ENCODE data around the gene CTPS1.

CTPS1 gene

DNA sequence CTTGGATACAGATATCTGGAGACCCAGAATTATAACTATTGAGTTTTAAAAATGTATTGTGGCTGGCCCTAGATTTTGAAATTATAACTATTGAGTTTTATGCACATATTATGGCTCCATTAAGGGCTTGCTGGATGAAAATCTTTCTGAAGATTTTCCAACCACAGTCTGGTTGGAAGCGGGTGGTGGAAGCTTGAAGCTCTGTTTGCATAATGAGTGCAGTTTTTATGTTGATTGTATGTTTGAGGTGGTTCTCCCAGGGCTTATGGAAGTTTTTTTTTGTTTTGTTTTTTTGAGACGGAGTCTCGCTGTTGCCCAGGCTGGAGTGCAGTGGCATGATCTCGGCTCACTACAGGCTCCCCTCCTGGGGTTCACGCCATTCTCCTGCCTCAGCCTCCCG, 10.1 kb upstream of the CTPS1 start:
- no peak for DNase-seq

- DNase-seq: no peak
Observed at GRCh38 chr1:40971966-40972365, 7.5 kb upstream of the CTPS1 start.

GRCh38 chr1:40973912-40974311, 5.6 kb upstream of the CTPS1 start:
- no peak for DNase-seq

DNA sequence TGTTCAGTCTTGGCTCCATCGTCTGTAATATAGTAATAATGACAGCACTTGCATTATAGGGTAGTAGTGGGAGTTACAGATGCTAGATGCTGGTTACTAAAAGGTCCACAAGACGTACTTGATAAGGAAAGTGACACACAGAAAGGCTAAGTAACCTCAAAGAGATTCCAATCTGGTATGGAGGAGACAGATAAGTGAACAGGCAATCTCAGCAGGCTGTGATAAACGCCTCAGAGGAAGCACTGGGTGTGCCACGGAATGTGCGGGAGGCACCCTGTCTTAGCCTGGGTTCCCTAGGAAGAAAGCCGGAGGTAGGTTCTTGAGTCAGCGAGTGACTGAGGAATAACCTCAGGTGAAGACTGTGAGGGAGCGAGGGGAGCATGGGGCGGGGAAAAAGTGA, 4.6 kb upstream of the CTPS1 start:
- DNase-seq: no peak

DNA sequence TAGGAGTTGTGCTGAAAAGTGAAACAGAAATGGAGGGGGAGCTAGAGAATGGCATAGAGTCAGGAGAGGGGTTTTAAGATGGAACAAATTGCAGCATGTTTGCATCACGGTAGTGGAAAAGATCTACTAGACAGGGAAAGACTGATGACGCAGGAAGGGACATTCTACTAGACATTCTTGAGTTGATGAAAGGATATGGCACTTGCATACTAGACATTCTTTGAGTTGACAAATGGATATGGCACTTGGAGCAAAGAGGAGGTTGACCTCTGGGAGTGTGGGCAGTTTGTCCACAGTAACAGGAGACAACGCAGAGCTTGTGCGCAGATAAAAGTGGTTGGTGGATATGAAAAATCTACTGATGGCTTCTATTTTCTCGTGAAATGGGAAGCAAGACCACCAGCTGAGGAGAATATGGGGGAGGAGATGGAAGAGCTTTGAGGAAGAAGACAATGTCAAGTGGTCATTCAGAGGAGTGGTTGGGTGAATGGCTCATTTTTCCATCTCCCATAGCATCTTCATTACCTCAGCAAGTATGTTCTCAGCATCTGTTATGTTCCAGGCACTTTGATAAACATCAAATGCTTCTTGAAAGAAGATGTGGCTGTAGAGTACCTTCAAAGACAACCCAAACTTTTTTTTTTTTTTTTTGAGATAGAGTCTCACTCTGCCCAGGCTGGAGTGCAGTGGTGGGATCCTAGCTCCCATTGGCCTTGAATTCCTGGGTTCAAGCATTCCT, 2.4 kb upstream of the CTPS1 start:
- no peak for DNase-seq

DNA sequence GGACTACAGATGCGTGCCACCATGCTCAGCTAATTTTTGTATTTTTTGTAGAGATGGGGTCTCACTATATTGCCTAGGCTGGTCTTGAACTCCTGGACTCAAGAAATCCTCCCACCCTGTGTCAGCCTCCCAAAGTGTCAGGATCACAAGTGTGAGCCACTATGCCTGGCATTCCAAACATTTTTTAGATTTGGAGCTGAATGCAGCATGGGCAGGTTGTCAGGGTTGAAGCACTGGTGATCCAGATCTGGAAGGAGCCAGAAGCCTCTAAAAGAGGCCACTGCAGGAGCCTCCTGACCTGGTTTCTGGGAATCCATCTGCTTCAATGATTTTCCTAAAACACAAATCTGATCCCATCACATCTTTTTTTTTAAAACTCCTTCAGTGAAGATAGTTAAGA, 1.8 kb upstream of the CTPS1 start:
- DNase-seq: no peak

DNA sequence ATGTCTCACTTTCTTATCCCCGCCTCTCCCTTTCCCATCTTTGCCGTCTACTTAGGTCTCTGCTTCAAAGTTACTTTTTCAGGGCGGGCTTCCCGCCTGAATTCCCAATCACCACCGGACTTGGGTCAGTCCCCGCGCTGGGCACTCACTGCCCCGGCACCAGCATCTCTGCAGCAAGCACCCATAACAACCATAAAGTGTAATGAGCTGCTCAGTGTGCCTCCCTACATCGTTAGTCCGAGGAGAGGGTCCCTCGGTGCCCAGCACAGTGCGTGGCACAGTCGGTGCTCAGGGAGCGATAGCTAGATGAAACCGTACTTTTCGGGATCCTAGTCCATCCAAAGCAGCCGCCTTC, 633 bp upstream of the CTPS1 start:
- no peak for DNase-seq

GRCh38 chr1:40980068-40980452, 564 bp downstream of the CTPS1 start:
- DNase-seq: no peak

DNA sequence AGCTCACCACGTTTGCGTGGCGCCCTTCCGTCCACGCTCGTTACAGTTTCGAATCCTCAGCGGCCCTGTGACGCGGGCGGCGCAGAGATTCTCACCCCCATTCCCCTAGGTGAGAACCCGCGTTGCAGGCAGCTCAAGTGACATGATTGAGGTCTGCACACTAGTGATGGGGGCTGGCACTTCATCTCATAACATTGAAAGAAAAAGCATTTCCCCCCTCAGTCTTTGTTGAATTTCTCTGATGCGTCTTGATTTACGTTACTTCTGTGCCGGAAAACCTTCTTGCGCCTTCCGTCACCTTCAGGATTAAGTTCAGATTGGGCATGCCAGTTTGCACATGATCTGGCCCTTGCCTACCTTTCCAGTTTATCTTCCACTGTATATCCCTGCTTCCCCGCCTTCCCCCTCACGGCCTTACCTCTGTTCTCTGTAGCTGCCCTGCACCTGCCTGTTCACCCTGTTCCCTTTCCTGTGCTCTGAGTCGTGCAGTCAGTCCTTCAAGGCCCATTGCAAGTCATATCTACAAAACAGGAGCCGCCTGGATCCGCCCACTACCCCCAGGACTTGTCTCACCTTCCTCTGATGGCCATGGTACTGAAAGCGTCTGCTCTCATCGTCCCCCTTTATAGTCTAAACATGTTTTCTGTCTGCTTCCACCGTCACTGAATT, 1.1 kb downstream of the CTPS1 start:
- peak; percentile 43 for DNase-seq

GRCh38 chr1:40981691-40982448, 2.4 kb downstream of the CTPS1 start:
- no peak for DNase-seq

GRCh38 chr1:40982721-40983120, 3.2 kb downstream of the CTPS1 start:
- DNase-seq: no peak

DNA sequence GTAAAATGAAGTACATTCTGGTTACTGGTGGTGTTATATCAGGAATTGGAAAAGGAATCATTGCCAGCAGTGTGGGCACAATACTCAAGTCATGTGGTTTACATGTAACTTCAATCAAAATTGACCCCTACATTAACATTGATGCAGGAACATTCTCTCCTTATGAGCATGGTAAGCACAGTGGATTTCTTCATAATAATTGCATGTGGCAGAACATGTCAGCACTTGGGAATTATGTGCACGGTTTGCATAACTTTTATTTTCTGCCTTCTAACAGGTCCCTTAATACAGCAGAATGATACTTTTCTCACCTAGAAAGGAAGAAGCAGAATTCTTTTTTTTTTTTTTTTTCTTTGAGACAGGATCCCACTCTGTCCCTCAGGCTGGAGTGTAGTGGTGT, 3.8 kb downstream of the CTPS1 start:
- no peak for DNase-seq

DNA sequence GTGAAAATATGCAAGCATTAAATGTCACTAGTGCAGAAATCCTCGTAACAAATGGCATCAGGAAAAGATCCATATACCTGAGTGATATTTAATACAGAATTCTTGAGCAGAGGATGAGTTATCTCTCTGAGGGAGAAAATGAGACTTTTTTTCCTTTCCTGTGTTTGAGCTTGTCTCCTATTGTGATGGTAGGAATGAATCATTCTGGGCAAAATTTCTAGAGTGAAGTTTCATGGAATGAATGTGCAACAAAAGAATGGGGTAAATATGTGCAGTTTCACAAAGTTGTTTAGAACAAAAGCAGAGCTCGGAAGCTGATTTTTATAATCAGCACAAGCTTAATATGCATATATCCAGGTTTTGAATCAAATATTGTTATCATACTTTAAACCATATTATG, 4.6 kb downstream of the CTPS1 start:
- no peak for DNase-seq

DNA sequence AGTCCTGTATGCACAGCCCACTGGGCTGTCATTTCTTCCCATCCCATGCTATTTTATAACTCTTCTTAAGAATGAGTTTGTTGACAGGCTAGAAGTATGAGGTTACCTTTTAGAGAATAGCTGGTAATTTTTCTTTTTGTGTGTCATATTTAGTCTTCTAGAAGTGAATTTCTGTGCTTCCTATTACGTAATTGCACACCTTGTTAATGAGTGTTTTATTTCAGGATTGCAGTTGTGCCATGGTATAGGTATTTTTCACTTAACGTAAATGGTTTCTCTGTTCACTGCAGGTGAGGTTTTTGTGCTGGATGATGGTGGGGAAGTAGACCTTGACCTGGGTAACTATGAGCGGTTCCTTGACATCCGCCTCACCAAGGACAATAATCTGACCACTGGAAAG, 5.0 kb downstream of the CTPS1 start:
- no peak for DNase-seq

DNA sequence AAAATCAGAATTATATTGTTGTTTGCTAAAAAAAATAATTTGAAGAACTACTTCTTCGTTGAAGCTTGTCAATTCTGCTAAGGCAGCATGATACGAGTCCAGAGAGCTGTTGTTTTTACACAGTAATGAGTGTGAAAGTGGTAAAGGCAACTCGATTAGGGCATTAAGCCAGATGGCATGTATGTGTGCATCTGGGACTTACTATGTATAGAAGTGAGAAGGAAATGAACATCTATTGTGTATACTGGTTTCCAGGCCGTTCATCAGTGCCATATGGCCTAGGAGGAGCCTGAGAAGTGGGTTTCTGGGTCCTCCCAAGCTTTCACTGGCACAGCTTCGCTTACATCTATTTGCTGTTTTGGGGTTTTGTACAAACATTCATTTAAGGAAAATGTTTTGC, 5.7 kb downstream of the CTPS1 start:
- DNase-seq: no peak

GRCh38 chr1:40985875-40986274, 6.4 kb downstream of the CTPS1 start:
- no peak for DNase-seq

GRCh38 chr1:40986328-40986783, 6.9 kb downstream of the CTPS1 start:
- no peak for DNase-seq

- no peak for DNase-seq
Observed at GRCh38 chr1:40986956-40987355, 7.5 kb downstream of the CTPS1 start.

DNA sequence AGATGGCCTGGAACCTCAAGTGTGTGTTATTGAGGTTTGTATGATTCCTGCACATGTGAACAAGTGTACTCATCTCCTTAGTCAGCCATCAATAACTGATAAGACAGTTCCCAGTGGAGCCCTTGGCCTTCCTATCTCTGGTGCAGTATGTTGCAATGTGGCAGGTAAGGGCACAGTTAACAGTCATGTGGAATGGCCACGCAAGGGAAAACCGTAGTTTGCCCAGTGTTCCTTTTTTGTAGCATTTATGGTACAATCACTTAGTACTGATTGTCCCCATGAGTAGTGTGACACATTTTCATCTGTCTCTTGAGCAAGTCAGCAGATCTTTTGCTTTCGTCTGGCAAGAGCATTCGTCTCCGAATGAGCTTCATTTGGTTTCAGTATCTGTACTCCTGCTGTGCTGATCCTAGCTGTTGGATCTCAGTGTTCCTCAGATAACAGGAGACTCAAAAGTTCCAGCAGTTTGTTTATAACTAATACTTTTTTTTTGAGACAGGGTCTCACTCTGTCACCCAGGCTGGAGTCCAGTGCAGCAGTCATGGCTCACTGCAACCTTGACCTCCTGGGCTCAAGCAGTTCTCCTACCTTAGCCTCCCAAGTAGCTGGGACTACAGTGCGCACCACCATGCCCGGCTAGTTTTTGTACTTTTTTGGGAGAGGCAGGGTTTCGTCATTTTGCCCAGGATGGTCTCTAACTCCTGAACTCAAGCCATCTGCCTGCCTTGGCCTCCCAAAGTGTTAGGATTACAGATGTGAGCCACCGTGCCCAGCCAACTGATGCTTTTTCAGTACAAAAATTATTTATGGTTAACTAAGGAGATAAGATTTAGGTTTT, 8.2 kb downstream of the CTPS1 start:
- no peak for DNase-seq

GRCh38 chr1:40988280-40988679, 8.8 kb downstream of the CTPS1 start:
- no peak for DNase-seq

GRCh38 chr1:40989066-40989465, 9.6 kb downstream of the CTPS1 start:
- no peak for DNase-seq

DNA sequence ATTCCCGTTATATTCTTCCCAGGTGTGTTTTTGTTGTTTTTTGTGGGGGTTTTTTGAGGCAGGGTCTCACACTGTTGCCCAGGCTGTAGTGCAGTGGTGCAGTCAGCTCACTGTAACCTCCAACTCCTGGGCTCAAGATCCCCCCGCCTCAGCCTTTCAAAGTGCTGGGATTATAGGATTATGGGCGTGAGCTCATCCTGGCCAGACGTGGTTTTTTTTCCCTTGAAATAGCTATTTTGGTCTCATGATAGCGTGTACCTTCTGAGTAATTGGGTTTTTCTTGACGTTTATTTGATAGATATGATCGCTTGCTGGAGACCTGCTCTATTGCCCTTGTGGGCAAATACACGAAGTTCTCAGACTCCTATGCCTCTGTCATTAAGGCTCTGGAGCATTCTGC, 17.6 kb downstream of the CTPS1 start:
- DNase-seq: no peak

- DNase-seq: no peak
Observed at GRCh38 chr1:40998668-40999067, 19.2 kb downstream of the CTPS1 start.
